Upper lobe of right lung (tissue), 1 donor: ENCODE data around the gene CDKAL1. TPM values are rescaled to one million over a fixed set of nuclear protein-coding genes. Genes with fewer than 3 reads are reported as not detected.

Experiments used
- ATAC-seq: fragments of 200-7000 bp; cut with Tn5 transposase; one replicate; pipeline ENCODE4 v1.9.1; 2020; ENCODE audit warnings: mild to moderate bottlenecking, moderate library complexity
- DNase-seq: peaks from one replicate; pipeline ENCODE4 v3.0.0-alpha.2; 2020
- H3K27ac ChIP-seq: fragments of 200-600 bp; one replicate; pipeline ENCODE4 v1.8.0; 2022
- H3K27me3 ChIP-seq: fragments of 200-600 bp; one replicate; pipeline ENCODE4 v1.8.0; 2022; ENCODE audit warnings: mild to moderate bottlenecking
- H3K36me3 ChIP-seq: fragments of 200-600 bp; one replicate; pipeline ENCODE4 v1.8.0; 2022
- H3K4me1 ChIP-seq: fragments of 200-600 bp; one replicate; pipeline ENCODE4 v1.8.0; 2022
- H3K4me3 ChIP-seq: fragments of 200-600 bp; one replicate; pipeline ENCODE4 v1.8.0; 2022; ENCODE audit warnings: mild to moderate bottlenecking
- H3K9me3 ChIP-seq: fragments of 200-600 bp; one replicate; pipeline ENCODE4 v1.8.0; 2022
- intact Hi-C: fragments of 100-400 bp; cut with DNase I; formaldehyde crosslinking; loops from one replicate; pipeline ENCODE4 v1.11.0; 2022
- total RNA-seq: library from RNA; stranded (reverse); fragmentation: NEBNext Ultra II Directional; extraction: Animal tissue kit (Norgen Biotek cat#: 25700); gene quantifications from one replicate; pipeline ENCODE4 v1.2.1, GENCODE V29; 2021
- TF ChIP-seq, protein P1 (sequence below): fragments of 200-600 bp; IDR thresholded peaks from one replicate; pipeline ENCODE4 v1.8.0; 2022; ENCODE audit warnings: antibody characterized with exemption
- donor health status: DM: no; HTN: yes; CAD: no; lungs with severe emphysema.

Gene CDKAL1
- total RNA-seq, 1 donor from 2014 or later, result 16.0 TPM

DNA sequence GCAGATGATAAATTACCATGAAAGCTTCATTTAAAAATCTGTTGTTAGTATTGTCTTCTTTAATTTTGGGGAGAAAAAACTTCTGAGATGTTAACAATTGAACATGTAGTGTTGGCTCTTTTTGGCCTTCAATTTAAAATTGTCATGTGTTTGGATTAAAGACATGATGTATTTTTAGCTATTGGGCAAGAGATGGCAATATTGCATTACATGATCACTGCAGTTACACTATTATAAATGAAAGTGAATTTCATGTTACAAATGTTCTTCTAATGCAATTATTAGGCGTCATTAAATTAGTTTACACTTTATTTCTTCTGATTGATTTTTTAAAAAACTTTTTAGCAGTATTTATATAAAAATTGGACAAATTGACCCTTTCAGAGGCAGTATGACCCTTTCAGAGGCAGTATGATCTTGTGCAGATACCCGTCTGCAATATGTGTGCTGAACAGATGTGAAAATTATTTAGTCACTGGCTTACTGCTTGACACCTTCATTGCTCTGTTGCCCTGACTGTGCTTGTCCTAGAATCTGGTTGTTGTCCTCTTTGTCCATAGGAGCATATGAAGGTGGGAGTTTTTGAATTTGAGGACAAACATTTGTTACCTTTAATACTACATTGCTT, 25.8 kb downstream of the CDKAL1 start:
- Histone ChIP-seq H3K27me3 (no peaks in the 10 kb centered on the region), H3K27ac (no peak overlapping the region), H3K4me1 (no peaks in the 10 kb centered on the region), H3K4me3 (no peak overlapping the region), H3K9me3 (no peaks in the 10 kb centered on the region), H3K36me3 (peaks cover 9% of the 10 kb centered on the region)
- TF ChIP-seq, protein P1, sequence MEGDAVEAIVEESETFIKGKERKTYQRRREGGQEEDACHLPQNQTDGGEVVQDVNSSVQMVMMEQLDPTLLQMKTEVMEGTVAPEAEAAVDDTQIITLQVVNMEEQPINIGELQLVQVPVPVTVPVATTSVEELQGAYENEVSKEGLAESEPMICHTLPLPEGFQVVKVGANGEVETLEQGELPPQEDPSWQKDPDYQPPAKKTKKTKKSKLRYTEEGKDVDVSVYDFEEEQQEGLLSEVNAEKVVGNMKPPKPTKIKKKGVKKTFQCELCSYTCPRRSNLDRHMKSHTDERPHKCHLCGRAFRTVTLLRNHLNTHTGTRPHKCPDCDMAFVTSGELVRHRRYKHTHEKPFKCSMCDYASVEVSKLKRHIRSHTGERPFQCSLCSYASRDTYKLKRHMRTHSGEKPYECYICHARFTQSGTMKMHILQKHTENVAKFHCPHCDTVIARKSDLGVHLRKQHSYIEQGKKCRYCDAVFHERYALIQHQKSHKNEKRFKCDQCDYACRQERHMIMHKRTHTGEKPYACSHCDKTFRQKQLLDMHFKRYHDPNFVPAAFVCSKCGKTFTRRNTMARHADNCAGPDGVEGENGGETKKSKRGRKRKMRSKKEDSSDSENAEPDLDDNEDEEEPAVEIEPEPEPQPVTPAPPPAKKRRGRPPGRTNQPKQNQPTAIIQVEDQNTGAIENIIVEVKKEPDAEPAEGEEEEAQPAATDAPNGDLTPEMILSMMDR, result no peak
- ATAC-seq (no peak), DNase-seq (no peak)
- intact Hi-C loops, result loop anchor here (10.0 kb wide), 1 partner anchor 1025 kb away; no protein-coding TSS in a partner anchor

DNA sequence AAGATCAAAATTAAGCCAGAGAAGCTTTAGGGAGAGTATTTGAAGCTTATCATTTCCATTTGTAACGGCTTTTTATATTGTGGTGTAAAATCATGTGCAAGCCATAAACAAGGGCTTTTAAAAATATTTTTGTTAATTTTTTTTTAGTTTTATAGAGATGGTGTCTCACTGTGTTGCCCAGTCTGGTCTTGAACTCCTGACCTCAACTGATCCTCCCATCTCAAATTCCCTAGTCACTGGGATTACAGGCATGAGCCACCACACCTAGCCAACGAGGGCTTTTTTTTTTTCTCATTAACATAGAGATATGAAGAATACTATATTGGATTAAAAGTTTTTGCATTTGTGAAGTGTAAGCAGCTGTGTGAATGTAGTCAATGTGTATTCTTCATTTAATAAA, 29.1 kb downstream of the CDKAL1 start:
- TF ChIP-seq, protein P1, result no peak
- Histone ChIP-seq H3K27ac (no peak overlapping the region), H3K4me3 (no peak overlapping the region), H3K36me3 (peaks cover under 1% of the 10 kb centered on the region), H3K9me3 (no peaks in the 10 kb centered on the region), H3K27me3 (no peaks in the 10 kb centered on the region), H3K4me1 (no peaks in the 10 kb centered on the region)
- DNase-seq (no peak), ATAC-seq (no peak)
- intact Hi-C loops, result loop anchor here (10.0 kb wide), 1 partner anchor 1021 kb away; no protein-coding TSS in a partner anchor

DNA sequence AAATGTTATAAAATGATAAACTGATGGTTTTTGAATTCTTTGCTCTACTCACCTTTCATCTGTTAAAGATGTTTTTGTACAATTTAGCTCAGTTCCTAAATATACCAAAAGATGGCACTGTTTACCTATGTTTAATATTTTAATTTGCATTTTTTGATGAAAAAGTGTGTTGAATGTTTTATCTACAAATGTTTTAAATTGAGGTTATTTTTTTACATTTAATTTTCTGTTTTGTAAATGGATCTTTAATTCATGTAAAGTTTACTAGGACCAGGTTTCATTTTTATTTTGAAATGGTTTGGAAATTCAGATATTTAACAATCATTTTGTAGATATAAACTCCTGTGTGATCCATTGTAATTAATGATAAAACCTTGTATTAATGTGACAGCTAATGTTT, 30.0 kb downstream of the CDKAL1 start:
- TF ChIP-seq, protein P1, result peak; percentile 74
- intact Hi-C loops, result loop anchor here (10.0 kb wide), 1 partner anchor 1021 kb away; no protein-coding TSS in a partner anchor
- H3K36me3 ChIP-seq, result no peaks in the 10 kb centered on the region
- no peaks in the 10 kb centered on the region for H3K4me1 ChIP-seq
- no peak overlapping the region for H3K4me3 ChIP-seq
- no peaks in the 10 kb centered on the region for H3K9me3 ChIP-seq
- H3K27me3 ChIP-seq, result no peaks in the 10 kb centered on the region
- no peak for ATAC-seq
- no peak for DNase-seq
- no peak overlapping the region for H3K27ac ChIP-seq

DNA sequence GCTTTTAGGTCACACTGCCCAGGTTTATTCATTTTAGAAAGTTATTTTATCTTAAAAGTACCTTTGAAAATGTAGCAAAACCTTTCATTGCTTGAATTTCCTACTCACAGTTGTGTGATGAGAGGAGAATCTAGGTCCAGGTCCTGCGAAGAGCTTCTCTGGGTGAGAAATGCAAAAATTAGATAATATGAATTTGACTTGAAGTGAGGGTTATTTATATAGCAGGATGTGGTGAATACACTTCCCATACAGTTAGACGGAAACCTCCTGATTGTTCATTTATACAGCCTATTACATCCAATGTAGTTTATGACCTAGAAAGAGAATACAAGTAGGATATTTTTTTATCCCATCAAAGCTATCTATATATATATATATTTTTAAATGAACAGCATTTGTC, 30.5 kb downstream of the CDKAL1 start:
- no peak overlapping the region for H3K4me3 ChIP-seq
- H3K36me3 ChIP-seq, result no peaks in the 10 kb centered on the region
- ATAC-seq (no peak), DNase-seq (no peak)
- TF ChIP-seq, protein P1, result no peak
- intact Hi-C loops, result loop anchor here (10.0 kb wide), 1 partner anchor 1020 kb away; no protein-coding TSS in a partner anchor
- H3K4me1 ChIP-seq, result no peaks in the 10 kb centered on the region
- no peaks in the 10 kb centered on the region for H3K27me3 ChIP-seq
- H3K9me3 ChIP-seq, result no peaks in the 10 kb centered on the region
- no peak overlapping the region for H3K27ac ChIP-seq

DNA sequence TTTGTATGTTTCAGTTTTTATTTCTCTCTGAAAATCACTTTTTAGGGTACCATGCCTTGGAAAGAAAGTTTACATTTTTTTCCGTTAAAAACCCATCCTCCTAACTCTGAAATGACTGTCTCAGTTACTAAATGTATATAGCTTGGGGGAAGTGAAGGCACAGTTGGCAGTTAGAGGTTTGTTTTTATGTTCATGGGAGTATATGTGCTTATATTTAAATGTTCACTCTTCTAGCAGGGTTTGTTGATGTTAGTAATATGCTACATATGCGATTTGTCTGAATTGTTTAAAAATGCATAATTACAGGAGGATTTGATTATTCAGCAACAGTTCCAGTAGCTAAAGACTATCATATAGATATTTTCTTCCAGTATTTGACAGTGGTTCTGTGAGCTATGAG, 31.1 kb downstream of the CDKAL1 start:
- no peaks in the 10 kb centered on the region for H3K36me3 ChIP-seq

More for the DNA sequence above, 31.1 kb downstream of the CDKAL1 start:
- Histone ChIP-seq H3K4me3 (no peak overlapping the region), H3K9me3 (no peaks in the 10 kb centered on the region), H3K4me1 (no peaks in the 10 kb centered on the region), H3K27me3 (no peaks in the 10 kb centered on the region), H3K27ac (no peak overlapping the region)
- TF ChIP-seq, protein P1, result no peak
- ATAC-seq (no peak), DNase-seq (no peak)
- intact Hi-C loops, result loop anchor here (10.0 kb wide), 1 partner anchor 1019 kb away; no protein-coding TSS in a partner anchor
